ENCODE results near the gene EXOC6B.

DNA sequence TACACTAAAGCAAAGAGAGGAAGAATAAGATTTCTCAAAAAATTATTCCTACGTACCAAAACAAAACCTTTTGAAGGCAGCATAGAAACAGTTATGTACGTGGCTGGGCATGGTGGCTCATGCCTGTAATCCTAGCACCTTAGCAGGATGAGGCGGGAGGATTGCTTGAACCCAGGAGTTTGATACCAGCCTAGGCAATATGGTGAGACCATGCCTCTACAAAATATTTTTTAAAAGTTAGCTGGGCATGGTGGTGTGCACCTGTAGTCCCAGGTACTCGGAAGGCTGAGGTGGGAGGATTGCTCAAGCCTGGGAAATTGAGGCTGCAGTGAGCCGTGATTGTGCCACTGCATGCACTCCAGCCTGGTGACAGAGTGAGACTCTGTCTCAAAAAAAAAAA lies 663.3 kb downstream of the EXOC6B start:
- TF ChIP-seq, protein P1, sequence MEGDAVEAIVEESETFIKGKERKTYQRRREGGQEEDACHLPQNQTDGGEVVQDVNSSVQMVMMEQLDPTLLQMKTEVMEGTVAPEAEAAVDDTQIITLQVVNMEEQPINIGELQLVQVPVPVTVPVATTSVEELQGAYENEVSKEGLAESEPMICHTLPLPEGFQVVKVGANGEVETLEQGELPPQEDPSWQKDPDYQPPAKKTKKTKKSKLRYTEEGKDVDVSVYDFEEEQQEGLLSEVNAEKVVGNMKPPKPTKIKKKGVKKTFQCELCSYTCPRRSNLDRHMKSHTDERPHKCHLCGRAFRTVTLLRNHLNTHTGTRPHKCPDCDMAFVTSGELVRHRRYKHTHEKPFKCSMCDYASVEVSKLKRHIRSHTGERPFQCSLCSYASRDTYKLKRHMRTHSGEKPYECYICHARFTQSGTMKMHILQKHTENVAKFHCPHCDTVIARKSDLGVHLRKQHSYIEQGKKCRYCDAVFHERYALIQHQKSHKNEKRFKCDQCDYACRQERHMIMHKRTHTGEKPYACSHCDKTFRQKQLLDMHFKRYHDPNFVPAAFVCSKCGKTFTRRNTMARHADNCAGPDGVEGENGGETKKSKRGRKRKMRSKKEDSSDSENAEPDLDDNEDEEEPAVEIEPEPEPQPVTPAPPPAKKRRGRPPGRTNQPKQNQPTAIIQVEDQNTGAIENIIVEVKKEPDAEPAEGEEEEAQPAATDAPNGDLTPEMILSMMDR (IDR thresholded peaks at IDR 0.05), result no peak
- no peak for TF ChIP-seq POLR2A (IDR thresholded peaks at IDR 0.05)
